OCI-LY7 (cell line): ENCODE measurements around the gene CXCL14.

Experiments used
- EZH2phosphoT487 ChIP-seq: fragments of 200-600 bp; sonication (generic); IDR thresholded peaks from 2 replicates; pipeline ENCODE4 v1.6.1; 2018; ENCODE audit warnings: low read depth, borderline replicate concordance, mild to moderate bottlenecking, mixed run types, antibody characterized with exemption, low read length, moderate library complexity, mixed read lengths
- TF ChIP-seq, protein P1 (sequence below): fragments of 200-600 bp; sonication (generic); conservative IDR thresholded peaks from 2 replicates; pipeline ENCODE4 v1.5.1; 2014; ENCODE audit warnings: mild to moderate bottlenecking, antibody characterized with exemption, low read length, moderate library complexity, mixed read lengths

DNA sequence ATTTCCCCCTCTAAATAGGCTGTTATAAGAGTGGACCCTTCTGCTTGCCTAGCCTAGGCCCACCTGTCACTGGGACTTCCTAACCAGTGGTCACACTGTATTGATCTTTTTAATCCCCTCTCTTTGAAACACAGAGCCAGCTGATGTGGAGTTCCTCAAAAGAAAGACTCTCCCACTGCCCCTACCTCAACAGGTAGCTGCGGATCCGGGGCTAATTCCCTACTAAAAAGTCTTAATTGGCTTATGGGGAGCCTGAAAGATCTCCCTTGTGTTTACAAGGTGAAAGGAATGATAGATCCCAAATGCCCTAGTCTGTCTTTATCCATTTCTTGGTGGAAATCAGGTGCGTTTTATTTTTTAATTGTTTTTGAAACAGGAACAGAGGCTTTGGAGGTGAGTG is 45.0 kb downstream of the CXCL14 start:
- TF ChIP-seq, protein P1, sequence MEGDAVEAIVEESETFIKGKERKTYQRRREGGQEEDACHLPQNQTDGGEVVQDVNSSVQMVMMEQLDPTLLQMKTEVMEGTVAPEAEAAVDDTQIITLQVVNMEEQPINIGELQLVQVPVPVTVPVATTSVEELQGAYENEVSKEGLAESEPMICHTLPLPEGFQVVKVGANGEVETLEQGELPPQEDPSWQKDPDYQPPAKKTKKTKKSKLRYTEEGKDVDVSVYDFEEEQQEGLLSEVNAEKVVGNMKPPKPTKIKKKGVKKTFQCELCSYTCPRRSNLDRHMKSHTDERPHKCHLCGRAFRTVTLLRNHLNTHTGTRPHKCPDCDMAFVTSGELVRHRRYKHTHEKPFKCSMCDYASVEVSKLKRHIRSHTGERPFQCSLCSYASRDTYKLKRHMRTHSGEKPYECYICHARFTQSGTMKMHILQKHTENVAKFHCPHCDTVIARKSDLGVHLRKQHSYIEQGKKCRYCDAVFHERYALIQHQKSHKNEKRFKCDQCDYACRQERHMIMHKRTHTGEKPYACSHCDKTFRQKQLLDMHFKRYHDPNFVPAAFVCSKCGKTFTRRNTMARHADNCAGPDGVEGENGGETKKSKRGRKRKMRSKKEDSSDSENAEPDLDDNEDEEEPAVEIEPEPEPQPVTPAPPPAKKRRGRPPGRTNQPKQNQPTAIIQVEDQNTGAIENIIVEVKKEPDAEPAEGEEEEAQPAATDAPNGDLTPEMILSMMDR: no peak
- no peak for TF ChIP-seq EZH2phosphoT487
